H9 (cell line): ENCODE results near the gene HELT. TPM values are rescaled to one million over a fixed set of nuclear protein-coding genes. Genes with fewer than 3 reads are reported as not detected.
A peak's percentile ranks its signal among the peaks of the same experiment; 100 is the strongest.

ENCODE experiments used
- DNase-seq: peaks from one replicate; pipeline ENCODE4 v3.0.0-alpha.2; 2017
- H2AFZ ChIP-seq: one replicate; pipeline ENCODE4 v1.6.1; 2013; ENCODE audit warnings: mild to moderate bottlenecking, low read length, control low read depth, moderate library complexity
- H2AK5ac ChIP-seq: 2 replicates; pipeline ENCODE4 v1.6.1; 2013; ENCODE audit warnings: low read length, control low read depth, mixed read lengths; ENCODE audit not compliant: insufficient read length
- H2BK120ac ChIP-seq: one replicate; pipeline ENCODE4 v1.6.1; 2013; ENCODE audit warnings: low read depth, mild to moderate bottlenecking, low read length, control low read depth, inconsistent platforms; ENCODE audit not compliant: poor library complexity, severe bottlenecking
- H2BK12ac ChIP-seq: 2 replicates; pipeline ENCODE4 v1.6.1; 2013; ENCODE audit warnings: low read length, control low read depth, mixed read lengths, low read depth; ENCODE audit not compliant: insufficient read length
- H2BK15ac ChIP-seq: 2 replicates; pipeline ENCODE4 v1.6.1; 2013; ENCODE audit warnings: low read depth, low read length, control low read depth
- H2BK20ac ChIP-seq: one replicate; pipeline ENCODE4 v1.6.1; 2013; ENCODE audit warnings: low read depth, mild to moderate bottlenecking, low read length, control low read depth, inconsistent platforms; ENCODE audit not compliant: poor library complexity, severe bottlenecking
- H2BK5ac ChIP-seq: 2 replicates; pipeline ENCODE4 v1.6.1; 2013; ENCODE audit warnings: low read length, control low read depth, mixed read lengths; ENCODE audit not compliant: insufficient read length
- H3K14ac ChIP-seq: 2 replicates; pipeline ENCODE4 v1.6.1; 2013; ENCODE audit warnings: low read length, control low read depth; ENCODE audit not compliant: insufficient read depth
- H3K18ac ChIP-seq: 2 replicates; pipeline ENCODE4 v1.6.1; 2013; ENCODE audit warnings: low read depth, mild to moderate bottlenecking, mixed read lengths, low read length, control low read depth; ENCODE audit not compliant: insufficient read length
- H3K23ac ChIP-seq: 2 replicates; pipeline ENCODE4 v1.6.1; 2013; ENCODE audit warnings: low read length, control low read depth, mixed read lengths, low read depth; ENCODE audit not compliant: insufficient read length
- H3K23me2 ChIP-seq: 2 replicates; pipeline ENCODE4 v1.6.1; 2013; ENCODE audit warnings: low read depth, mild to moderate bottlenecking, mixed read lengths, low read length, control low read depth; ENCODE audit not compliant: insufficient read length, poor library complexity, severe bottlenecking
- H3K27ac ChIP-seq: 2 replicates; pipeline ENCODE4 v1.5.1; 2013; ENCODE audit warnings: low read length, control low read depth, mixed read lengths, low read depth; ENCODE audit not compliant: insufficient read length
- H3K27me3 ChIP-seq: 2 replicates; pipeline ENCODE4 v1.6.1; 2013; ENCODE audit warnings: low read length, control low read depth, inconsistent platforms; ENCODE audit not compliant: insufficient read depth
- H3K4ac ChIP-seq: 2 replicates; pipeline ENCODE4 v1.6.1; 2013; ENCODE audit warnings: low read depth, mild to moderate bottlenecking, control low read depth, inconsistent platforms, low read length, moderate library complexity
- H3K4me1 ChIP-seq: 2 replicates; pipeline ENCODE4 v1.6.1; 2013; ENCODE audit warnings: low read length, control low read depth, inconsistent platforms; ENCODE audit not compliant: insufficient read depth
- H3K4me2 ChIP-seq: 2 replicates; pipeline ENCODE4 v1.6.1; 2013; ENCODE audit warnings: low read length, control low read depth, mixed read lengths; ENCODE audit not compliant: insufficient read length, insufficient read depth
- H3K56ac ChIP-seq: 2 replicates; pipeline ENCODE4 v1.6.1; 2013; ENCODE audit warnings: low read depth, mild to moderate bottlenecking, mixed read lengths, low read length, control low read depth; ENCODE audit not compliant: insufficient read length
- H3K79me1 ChIP-seq: 2 replicates; pipeline ENCODE4 v1.6.1; 2013; ENCODE audit warnings: low read depth, mild to moderate bottlenecking, moderate library complexity, low read length, control low read depth, inconsistent platforms; ENCODE audit not compliant: insufficient read depth, poor library complexity, severe bottlenecking
- H3K79me2 ChIP-seq: 2 replicates; pipeline ENCODE4 v1.6.1; 2013; ENCODE audit warnings: low read length, control low read depth, inconsistent platforms; ENCODE audit not compliant: insufficient read depth
- H3K9ac ChIP-seq: 2 replicates; pipeline ENCODE4 v1.6.1; 2013; ENCODE audit warnings: low read length, control low read depth, mixed read lengths; ENCODE audit not compliant: insufficient read length; ENCODE audit errors: extremely low read depth
- H3K9me3 ChIP-seq: one replicate; pipeline ENCODE4 v1.6.1; 2013; ENCODE audit warnings: low read depth, low read length, inconsistent platforms; ENCODE audit not compliant: control insufficient read depth
- H3T11ph ChIP-seq: one replicate; pipeline ENCODE4 v1.6.1; 2013; ENCODE audit warnings: mild to moderate bottlenecking, low read length, control low read depth, inconsistent platforms
- H4K20me1 ChIP-seq: one replicate; pipeline ENCODE4 v1.6.1; 2013; ENCODE audit not compliant: control insufficient read depth, insufficient read length, insufficient read depth
- H4K5ac ChIP-seq: 2 replicates; pipeline ENCODE4 v1.6.1; 2013; ENCODE audit warnings: low read depth, mild to moderate bottlenecking, mixed read lengths, low read length, control low read depth; ENCODE audit not compliant: insufficient read length
- H4K8ac ChIP-seq: replicated peaks from 2 replicates; pipeline ENCODE4 v1.6.1; 2013; ENCODE audit warnings: low read length, control low read depth, mixed read lengths, low read depth; ENCODE audit not compliant: insufficient read length
- H4K91ac ChIP-seq: 2 replicates; pipeline ENCODE4 v1.6.1; 2013; ENCODE audit warnings: low read depth, mild to moderate bottlenecking, moderate library complexity, mixed read lengths, low read length, control low read depth; ENCODE audit not compliant: insufficient read length
- H3K27ac Mint-ChIP-seq, 3 experiments: 2 replicates in 2 of 3; 3 replicates in 1 of 3; pipeline ENCODE4 v1.8.0; 2020 to 2021; ENCODE audit warnings: mixed read lengths in 3 of 3, mild to moderate bottlenecking in 1 of 3, moderate library complexity in 1 of 3
- H3K27me3 Mint-ChIP-seq: 2 replicates; pipeline ENCODE4 v1.8.0; 2021; ENCODE audit warnings: low read depth, mild to moderate bottlenecking, moderate library complexity, mixed read lengths
- H3K36me3 Mint-ChIP-seq, 3 experiments: 2 replicates in 2 of 3; 3 replicates in 1 of 3; pipeline ENCODE4 v1.8.0; 2020 to 2021; ENCODE audit warnings: low read depth in 3 of 3, mixed read lengths in 3 of 3; ENCODE audit not compliant: insufficient read depth in 1 of 3
- H3K4me1 Mint-ChIP-seq, 2 experiments: 2 replicates each; pipeline ENCODE4 v1.8.0; 2020; ENCODE audit warnings: mixed read lengths in 2 of 2
- H3K4me3 Mint-ChIP-seq, 2 experiments: 2 replicates in 1 of 2; 3 replicates in 1 of 2; pipeline ENCODE4 v1.8.0; 2020 to 2021; ENCODE audit warnings: mild to moderate bottlenecking in 2 of 2, mixed read lengths in 2 of 2, moderate library complexity in 1 of 2
- H3K9me3 Mint-ChIP-seq, 2 experiments: 2 replicates in 1 of 2; 3 replicates in 1 of 2; pipeline ENCODE4 v1.8.0; 2020; ENCODE audit warnings: mild to moderate bottlenecking in 2 of 2, mixed read lengths in 2 of 2, moderate library complexity in 1 of 2
- WGBS: extraction: QIAGEN DNeasy Blood & Tissue Kit; methylation state at CpG from one replicate; pipeline ENCODE4 v1.1.7; 2013; ENCODE audit warnings: missing lambda C conversion rate, low lambda C conversion rate, mixed read lengths; ENCODE audit not compliant: insufficient read length; ENCODE audit errors: extremely low coverage; 5-methylcytosine and 5-hydroxymethylcytosine counted together
- total RNA-seq: library from RNA; stranded (reverse); gene quantifications from 2 replicates; pipeline ENCODE4 v1.2.1, GENCODE V29; 2021
- TF ChIP-seq, protein P1 (sequence below): fragments of 200-600 bp; sonication (generic); conservative IDR thresholded peaks from 3 replicates; pipeline ENCODE4 v1.8.0; 2021; ENCODE audit warnings: antibody characterized with exemption, mild to moderate bottlenecking

The HELT gene
- total RNA-seq, 1 experiment from 2014 or later: not detected

DNA sequence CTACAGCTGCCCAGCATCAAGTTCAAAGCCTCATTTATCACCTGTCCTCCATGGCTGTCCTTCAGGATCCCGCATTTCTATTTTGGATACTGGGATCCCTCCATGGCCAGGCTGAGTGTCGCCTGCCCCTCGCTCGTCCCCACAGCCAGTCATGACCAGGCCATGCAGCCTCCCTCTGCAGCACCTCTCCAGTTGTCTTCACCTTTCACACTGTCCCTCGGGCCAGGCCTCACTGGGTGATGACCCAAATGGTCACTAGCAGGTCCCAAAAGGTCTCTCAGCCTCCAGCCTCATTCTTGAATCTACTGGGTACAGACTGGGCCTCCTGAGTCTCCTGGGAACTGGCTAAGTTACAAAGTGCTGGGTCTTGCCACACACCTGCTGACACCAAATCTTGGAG, 48.7 kb upstream of the HELT start:
- H4K8ac ChIP-seq: no peak overlapping the region
- H3K27ac Mint-ChIP-seq: no peak overlapping the region
- no peak overlapping the region for H3K56ac ChIP-seq
- H2BK12ac ChIP-seq: no peak overlapping the region
- H3K4me1 Mint-ChIP-seq: no peaks in the 10 kb centered on the region
- H3K4ac ChIP-seq: no peak overlapping the region
- H2BK120ac ChIP-seq: no peak overlapping the region
- H3K4me2 ChIP-seq: no peak overlapping the region
- H3K23me2 ChIP-seq: no peaks in the 10 kb centered on the region
- H2BK15ac ChIP-seq: no peak overlapping the region
- no peaks in the 10 kb centered on the region for H4K20me1 ChIP-seq
- no peak overlapping the region for H3K9ac ChIP-seq
- H3K9me3 Mint-ChIP-seq: peaks cover 42 to 48% of the 10 kb centered on the region in 2 experiments
- no peaks in the 10 kb centered on the region for H3K9me3 ChIP-seq
- H2AK5ac ChIP-seq: no peak overlapping the region
- no peak overlapping the region for H3K23ac ChIP-seq
- H3K14ac ChIP-seq: no peak overlapping the region
- H2BK5ac ChIP-seq: no peak overlapping the region
- H3K79me1 ChIP-seq: no peaks in the 10 kb centered on the region
- H3K27me3 Mint-ChIP-seq: peaks cover 16% of the 10 kb centered on the region
- peak; percentile 10 for DNase-seq
- H2AFZ ChIP-seq: no peak overlapping the region
- no peak overlapping the region for H3K4me3 Mint-ChIP-seq
- WGBS: no CpG with 5 or more reads among the region's 5 CpGs
- H3K4me1 ChIP-seq: no peaks in the 10 kb centered on the region
- H4K91ac ChIP-seq: no peak overlapping the region
- peaks cover 11 to 44% (median 14%) of the 10 kb centered on the region in 3 experiments for H3K36me3 Mint-ChIP-seq
- H2BK20ac ChIP-seq: no peak overlapping the region
- TF ChIP-seq, protein P1, sequence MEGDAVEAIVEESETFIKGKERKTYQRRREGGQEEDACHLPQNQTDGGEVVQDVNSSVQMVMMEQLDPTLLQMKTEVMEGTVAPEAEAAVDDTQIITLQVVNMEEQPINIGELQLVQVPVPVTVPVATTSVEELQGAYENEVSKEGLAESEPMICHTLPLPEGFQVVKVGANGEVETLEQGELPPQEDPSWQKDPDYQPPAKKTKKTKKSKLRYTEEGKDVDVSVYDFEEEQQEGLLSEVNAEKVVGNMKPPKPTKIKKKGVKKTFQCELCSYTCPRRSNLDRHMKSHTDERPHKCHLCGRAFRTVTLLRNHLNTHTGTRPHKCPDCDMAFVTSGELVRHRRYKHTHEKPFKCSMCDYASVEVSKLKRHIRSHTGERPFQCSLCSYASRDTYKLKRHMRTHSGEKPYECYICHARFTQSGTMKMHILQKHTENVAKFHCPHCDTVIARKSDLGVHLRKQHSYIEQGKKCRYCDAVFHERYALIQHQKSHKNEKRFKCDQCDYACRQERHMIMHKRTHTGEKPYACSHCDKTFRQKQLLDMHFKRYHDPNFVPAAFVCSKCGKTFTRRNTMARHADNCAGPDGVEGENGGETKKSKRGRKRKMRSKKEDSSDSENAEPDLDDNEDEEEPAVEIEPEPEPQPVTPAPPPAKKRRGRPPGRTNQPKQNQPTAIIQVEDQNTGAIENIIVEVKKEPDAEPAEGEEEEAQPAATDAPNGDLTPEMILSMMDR: no peak
- no peaks in the 10 kb centered on the region for H3K79me2 ChIP-seq
- no peaks in the 10 kb centered on the region for H3K27me3 ChIP-seq
- H3K18ac ChIP-seq: no peak overlapping the region
- no peak overlapping the region for H4K5ac ChIP-seq
- H3K27ac ChIP-seq: no peak overlapping the region
- no peak overlapping the region for H3T11ph ChIP-seq
